Measurements from ENCODE around the gene SCG3.

- TF ChIP-seq YY1 (IDR thresholded peaks at IDR 0.05; ENCODE audit: insufficient read depth, insufficient read length) (no peak), ZNF274 (IDR thresholded peaks at IDR 0.05; ENCODE audit: low read depth, low read length) (no peak), SUZ12 (IDR thresholded peaks at IDR 0.05; ENCODE audit: extremely low read depth, insufficient read depth, insufficient read length) (no peak)
Observed at GRCh38 chr15:51749307-51749706, 68.0 kb downstream of the SCG3 start.
